T-helper 2 cell treated with Interferon-gamma antibody and Interleukin-4, amounts not matched to agents 5 μg/mL and 100 μg/mL, for 36 hours (primary cell): ENCODE data around the gene GALNT5.
"Not testable (repeated sequence)": the region's sequence is repeated elsewhere in the genome, so short reads cannot be mapped to it uniquely, and the experiment has no call there.

Experiments used
- DNase-seq: peaks from one replicate; pipeline ENCODE4 v3.0.0; 2021; ENCODE audit warnings: low spot score
- H3K27ac Mint-ChIP-seq: one replicate; pipeline ENCODE4 v1.8.0; 2021; ENCODE audit warnings: mild to moderate bottlenecking, mixed read lengths
- H3K27me3 Mint-ChIP-seq: one replicate; pipeline ENCODE4 v1.8.0; 2021; ENCODE audit warnings: low read depth, mixed read lengths
- H3K36me3 Mint-ChIP-seq: one replicate; pipeline ENCODE4 v1.8.0; 2021; ENCODE audit warnings: low read depth, mixed read lengths
- H3K4me1 Mint-ChIP-seq: one replicate; pipeline ENCODE4 v1.8.0; 2021; ENCODE audit warnings: low read depth, mixed read lengths
- H3K4me3 Mint-ChIP-seq: one replicate; pipeline ENCODE4 v1.8.0; 2022; ENCODE audit warnings: mild to moderate bottlenecking, moderate library complexity, mixed read lengths
- H3K9me3 Mint-ChIP-seq: one replicate; pipeline ENCODE4 v1.8.0; 2021; ENCODE audit warnings: mixed read lengths

GALNT5 gene

GRCh38 chr2:157257312-157258252 lies at the start of gene GALNT5:
Gene GALNT5 (plus strand): TSS chr2:157257705. CDS start chr2:157258083, 378 bp downstream.
- Mint-ChIP-seq H3K27ac (no peak within 1 kb of the TSS), H3K27me3 (peaks cover 6% of the 10 kb centered on the region), H3K9me3 (no peaks in the 10 kb centered on the region), H3K4me1 (peaks cover 35% of the 10 kb centered on the region), H3K36me3 (no peaks in the 10 kb centered on the region), H3K4me3 (no peak within 1 kb of the TSS)
- DNase-seq, result no peak

- no peak overlapping the region for H3K27ac Mint-ChIP-seq
- H3K4me3 Mint-ChIP-seq, result no peak overlapping the region
- no peaks in the 10 kb centered on the region for H3K36me3 Mint-ChIP-seq
- peaks cover 9% of the 10 kb centered on the region for H3K27me3 Mint-ChIP-seq
- no peaks in the 10 kb centered on the region for H3K4me1 Mint-ChIP-seq
- no peak for DNase-seq
- no peaks in the 10 kb centered on the region for H3K9me3 Mint-ChIP-seq
Measured at GRCh38 chr2:157216286-157216965, 41.1 kb upstream of the GALNT5 start.

DNA sequence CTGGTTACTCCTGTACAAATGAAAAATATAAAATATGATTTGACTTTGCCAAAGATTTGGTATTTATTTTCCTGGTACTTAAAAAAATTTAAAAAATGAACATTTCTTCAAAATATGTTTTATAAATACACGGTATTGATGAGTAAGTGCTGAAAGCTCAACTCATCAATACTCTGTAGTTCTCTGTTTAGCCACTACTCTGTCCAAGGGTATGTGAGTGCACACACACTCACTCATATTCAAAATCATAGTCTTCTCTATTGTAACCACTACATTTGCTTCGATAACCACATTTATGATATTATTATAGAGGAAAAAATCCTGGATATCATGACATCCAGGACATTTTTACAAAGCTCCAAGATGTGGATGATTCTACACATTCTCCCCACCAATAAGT lies 40.1 kb upstream of the GALNT5 start:
- no peak overlapping the region for H3K4me3 Mint-ChIP-seq
- DNase-seq, result no peak
- H3K4me1 Mint-ChIP-seq, result no peaks in the 10 kb centered on the region
- H3K27ac Mint-ChIP-seq, result no peak overlapping the region
- peaks cover 8% of the 10 kb centered on the region for H3K27me3 Mint-ChIP-seq
- H3K9me3 Mint-ChIP-seq, result no peaks in the 10 kb centered on the region
- no peaks in the 10 kb centered on the region for H3K36me3 Mint-ChIP-seq

- no peak for DNase-seq
- Mint-ChIP-seq H3K36me3 (no peaks in the 10 kb centered on the region), H3K9me3 (no peaks in the 10 kb centered on the region), H3K4me1 (no peaks in the 10 kb centered on the region), H3K27me3 (peaks cover 8% of the 10 kb centered on the region), H3K4me3 (no peak overlapping the region), H3K27ac (no peak overlapping the region)
Measured at GRCh38 chr2:157218911-157219310, 38.6 kb upstream of the GALNT5 start.

GRCh38 chr2:157220502-157220901 lies 37.0 kb upstream of the GALNT5 start:
- H3K27ac Mint-ChIP-seq, result no peak overlapping the region
- DNase-seq, result no peak
- no peak overlapping the region for H3K4me3 Mint-ChIP-seq
- H3K27me3 Mint-ChIP-seq, result peaks cover 8% of the 10 kb centered on the region
- H3K9me3 Mint-ChIP-seq, result no peaks in the 10 kb centered on the region
- no peaks in the 10 kb centered on the region for H3K36me3 Mint-ChIP-seq
- no peaks in the 10 kb centered on the region for H3K4me1 Mint-ChIP-seq

GRCh38 chr2:157221394-157221988 lies 36.0 kb upstream of the GALNT5 start:
- Mint-ChIP-seq H3K9me3 (no peaks in the 10 kb centered on the region), H3K36me3 (no peaks in the 10 kb centered on the region), H3K27ac (no peak overlapping the region), H3K4me3 (no peak overlapping the region), H3K4me1 (no peaks in the 10 kb centered on the region), H3K27me3 (peaks cover 8% of the 10 kb centered on the region)
- no peak for DNase-seq

- no peaks in the 10 kb centered on the region for H3K4me1 Mint-ChIP-seq
- no peak overlapping the region for H3K4me3 Mint-ChIP-seq
- H3K36me3 Mint-ChIP-seq, result no peaks in the 10 kb centered on the region
- peaks cover 10% of the 10 kb centered on the region for H3K27me3 Mint-ChIP-seq
- H3K27ac Mint-ChIP-seq, result no peak overlapping the region
- H3K9me3 Mint-ChIP-seq, result no peaks in the 10 kb centered on the region
- DNase-seq, result no peak
Measured at GRCh38 chr2:157223624-157224205, 33.8 kb upstream of the GALNT5 start.

GRCh38 chr2:157224448-157224847 lies 33.1 kb upstream of the GALNT5 start:
- H3K4me3 Mint-ChIP-seq, H3K9me3 Mint-ChIP-seq, H3K27ac Mint-ChIP-seq, H3K4me1 Mint-ChIP-seq, H3K36me3 Mint-ChIP-seq, DNase-seq: not testable (repeated sequence)
- peaks cover 13% of the 10 kb centered on the region for H3K27me3 Mint-ChIP-seq

DNA sequence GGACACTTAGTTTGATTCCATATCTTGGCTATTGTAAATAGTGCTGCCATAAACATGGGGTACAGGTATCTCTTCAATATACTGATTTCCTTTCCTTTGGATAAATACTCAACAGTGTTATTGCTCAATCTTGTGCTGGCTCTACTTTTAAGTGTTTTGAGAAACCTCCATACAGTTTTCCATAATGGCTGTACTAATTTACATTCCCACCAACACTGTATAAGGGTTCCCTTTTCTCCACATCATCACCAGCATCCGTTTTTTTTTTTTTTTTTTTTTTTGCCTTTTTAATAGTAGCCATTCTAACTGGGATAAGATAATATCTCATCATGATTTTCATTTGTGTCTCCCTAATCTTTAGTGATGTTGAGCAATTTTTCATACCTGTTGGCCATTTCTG lies 29.9 kb upstream of the GALNT5 start:
- Mint-ChIP-seq H3K27ac (no peak overlapping the region), H3K36me3 (no peaks in the 10 kb centered on the region), H3K27me3 (peaks cover 14% of the 10 kb centered on the region), H3K4me3 (no peak overlapping the region), H3K9me3 (no peaks in the 10 kb centered on the region), H3K4me1 (no peaks in the 10 kb centered on the region)
- DNase-seq, result no peak

DNA sequence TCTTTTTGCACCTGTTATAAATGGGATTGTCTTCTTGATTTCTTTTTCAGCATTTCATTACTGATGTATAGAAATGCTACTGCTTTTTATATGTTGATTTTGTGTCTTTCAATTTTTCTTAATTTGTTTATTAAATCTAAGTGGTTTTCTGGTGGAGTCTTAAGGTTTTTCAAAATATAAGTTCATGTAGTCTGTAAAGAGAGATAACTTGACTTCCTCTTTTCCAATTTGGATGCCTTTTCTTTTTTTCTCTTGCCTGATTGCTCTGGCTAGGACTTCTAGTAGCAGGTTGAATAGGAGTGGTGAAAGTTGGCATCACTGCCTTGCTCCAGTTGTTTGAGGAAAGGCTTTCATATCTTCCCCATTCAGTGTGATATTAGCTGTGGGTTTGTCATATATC lies 28.6 kb upstream of the GALNT5 start:
- no peak for DNase-seq
- H3K4me3 Mint-ChIP-seq, result no peak overlapping the region
- peaks cover 16% of the 10 kb centered on the region for H3K27me3 Mint-ChIP-seq

GRCh38 chr2:157229572-157229971 lies 27.9 kb upstream of the GALNT5 start:
- no peaks in the 10 kb centered on the region for H3K36me3 Mint-ChIP-seq
- H3K27ac Mint-ChIP-seq, result no peak overlapping the region
- no peak overlapping the region for H3K4me3 Mint-ChIP-seq
- no peaks in the 10 kb centered on the region for H3K4me1 Mint-ChIP-seq
- H3K27me3 Mint-ChIP-seq, result peaks cover 17% of the 10 kb centered on the region
- no peaks in the 10 kb centered on the region for H3K9me3 Mint-ChIP-seq
- DNase-seq, result no peak

More for the DNA sequence above, 28.6 kb upstream of the GALNT5 start:
- Mint-ChIP-seq H3K9me3 (no peaks in the 10 kb centered on the region), H3K27ac (no peak overlapping the region), H3K36me3 (no peaks in the 10 kb centered on the region), H3K4me1 (no peaks in the 10 kb centered on the region)

- H3K9me3 Mint-ChIP-seq, result no peaks in the 10 kb centered on the region
- no peaks in the 10 kb centered on the region for H3K36me3 Mint-ChIP-seq
- peaks cover 21% of the 10 kb centered on the region for H3K27me3 Mint-ChIP-seq
- H3K27ac Mint-ChIP-seq, result no peak overlapping the region
- H3K4me3 Mint-ChIP-seq, result no peak overlapping the region
- DNase-seq, result no peak
- H3K4me1 Mint-ChIP-seq, result no peaks in the 10 kb centered on the region
Measured at GRCh38 chr2:157231476-157231875, 26.0 kb upstream of the GALNT5 start.

DNA sequence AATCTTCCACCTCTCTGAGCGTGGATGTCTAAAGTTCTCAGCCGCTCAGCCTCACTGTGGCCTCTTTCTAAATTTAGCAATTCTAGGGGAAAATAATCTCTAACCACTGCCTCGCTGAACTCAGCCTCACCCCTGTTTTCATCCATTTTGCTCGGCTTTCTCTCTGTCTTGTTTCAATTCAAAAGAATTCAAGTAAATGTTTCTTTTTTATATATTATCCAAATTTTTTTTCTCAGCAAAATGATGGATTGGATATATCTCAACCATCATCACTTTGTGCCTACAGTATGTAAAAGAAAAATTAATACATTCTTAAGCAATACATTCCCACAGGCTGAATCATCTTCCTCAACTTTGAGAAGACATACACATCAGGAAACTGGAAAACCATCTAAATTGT lies 24.0 kb upstream of the GALNT5 start:
- Mint-ChIP-seq H3K27me3 (peaks cover 21% of the 10 kb centered on the region), H3K9me3 (no peaks in the 10 kb centered on the region), H3K4me3 (no peak overlapping the region), H3K27ac (no peak overlapping the region), H3K4me1 (no peaks in the 10 kb centered on the region), H3K36me3 (no peaks in the 10 kb centered on the region)
- no peak for DNase-seq

DNA sequence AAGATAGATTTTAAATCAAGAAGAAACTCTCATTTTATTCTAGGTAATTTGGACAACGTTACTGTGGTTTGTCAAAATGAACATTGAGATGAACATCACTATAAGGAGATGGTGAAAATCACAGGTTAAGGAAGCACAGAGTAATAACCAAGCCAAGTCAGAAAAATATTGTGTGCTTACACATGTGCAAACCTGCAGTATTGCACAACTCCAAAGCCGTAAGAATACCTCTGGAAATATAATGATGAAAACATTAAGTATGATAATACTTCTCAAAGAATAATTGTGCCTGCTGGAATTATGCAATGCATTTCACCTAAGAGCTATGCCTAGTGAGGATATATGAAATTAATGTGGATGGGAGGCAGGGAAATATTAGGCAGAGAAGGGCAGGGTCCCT lies 21.1 kb upstream of the GALNT5 start:
- Mint-ChIP-seq H3K27me3 (peaks cover 13% of the 10 kb centered on the region), H3K9me3 (no peaks in the 10 kb centered on the region), H3K4me1 (no peaks in the 10 kb centered on the region), H3K27ac (no peak overlapping the region), H3K36me3 (no peaks in the 10 kb centered on the region), H3K4me3 (no peak overlapping the region)
- no peak for DNase-seq
